Tibial artery (tissue), 4 donors: ENCODE results near the gene SPRING1.

Experiments used
- DNase-seq, 2 donors: peaks; one replicate each; pipeline ENCODE4 v3.0.0-alpha.2; 2019
- H3K27ac ChIP-seq, 2 donors: fragments of 200-600 bp; sonication (generic) in 1 of 2; 1 replicate in 1 of 2; 2 replicates in 1 of 2; pipeline ENCODE4 v1.5.1; 2018 to 2019; ENCODE audit warnings: mild to moderate bottlenecking in 1 of 2
- H3K27me3 ChIP-seq, 2 donors: fragments of 200-600 bp; sonication (generic) in 1 of 2; one replicate each; pipeline versions ENCODE4 v1.5.1 to v1.6.0; 2016 to 2019
- H3K36me3 ChIP-seq, 3 donors: fragments of 200-600 bp; sonication (generic) in 2 of 3; one replicate each; pipeline ENCODE4 v1.5.1; 2016 to 2019; ENCODE audit warnings: mild to moderate bottlenecking in 2 of 3
- H3K4me1 ChIP-seq, 4 donors: fragments of 200-600 bp; sonication (generic) in 2 of 4; 1 replicate in 3 of 4; 2 replicates in 1 of 4; pipeline ENCODE4 v1.5.1; 2016 to 2019
- H3K4me3 ChIP-seq, 2 donors: fragments of 200-600 bp; sonication (generic) in 1 of 2; 1 replicate in 1 of 2; 2 replicates in 1 of 2; pipeline ENCODE4 v1.5.1; 2018 to 2019; ENCODE audit warnings: mild to moderate bottlenecking in 2 of 2
- H3K9me3 ChIP-seq, 3 donors: fragments of 200-600 bp; sonication (generic) in 1 of 3; one replicate each; pipeline ENCODE4 v1.5.1; 2016 to 2019
- CTCF ChIP-seq, 2 experiments: fragments of 200-600 bp in 1 of 2; fragments of 450-650 bp in 1 of 2; IDR thresholded peaks; one replicate each; pipeline ENCODE4 v1.5.1; 2017 to 2019; ENCODE audit warnings: antibody characterized with exemption in 2 of 2, mild to moderate bottlenecking in 1 of 2, moderate library complexity in 1 of 2
- intact Hi-C: fragments of 100-400 bp; cut with DNase I; formaldehyde crosslinking; loops from one replicate; pipeline ENCODE4 v1.15.0; 2023; ENCODE audit warnings: low total_unique reads

Gene SPRING1

GRCh38 chr12:116691636-116692035 is 46.2 kb downstream of the SPRING1 start:
- Histone ChIP-seq H3K9me3 (no peaks in the 10 kb centered on the region), H3K27me3 (peaks cover 0 to 29% of the 10 kb centered on the region in 2 donors), H3K4me1 (peaks cover 0 to 8% (median 4%) of the 10 kb centered on the region in 4 donors), H3K27ac (no peak overlapping the region), H3K4me3 (no peak overlapping the region), H3K36me3 (no peaks in the 10 kb centered on the region)
- no peak for TF ChIP-seq CTCF (IDR thresholded peaks at IDR 0.05)
- DNase-seq = no peak
- intact Hi-C loops = loop anchor here (10.0 kb wide), 1 partner anchor 437 kb away; no protein-coding TSS in a partner anchor

GRCh38 chr12:116691205-116691604 is 46.7 kb downstream of the SPRING1 start:
- Histone ChIP-seq H3K9me3 (no peaks in the 10 kb centered on the region), H3K4me1 (peaks cover 0 to 8% (median 4%) of the 10 kb centered on the region in 4 donors), H3K27me3 (peaks cover 0 to 29% of the 10 kb centered on the region in 2 donors), H3K27ac (no peak overlapping the region), H3K36me3 (no peaks in the 10 kb centered on the region), H3K4me3 (no peak overlapping the region)
- intact Hi-C loops = loop anchor here (10.0 kb wide), 1 partner anchor 436 kb away; no protein-coding TSS in a partner anchor
- no peak for TF ChIP-seq CTCF (IDR thresholded peaks at IDR 0.05)
- DNase-seq = no peak

GRCh38 chr12:116689979-116690744 is 47.7 kb downstream of the SPRING1 start:
- no peak overlapping the region for H3K4me3 ChIP-seq
- H3K9me3 ChIP-seq = no peaks in the 10 kb centered on the region
- peaks cover 0 to 8% (median 4%) of the 10 kb centered on the region in 4 donors for H3K4me1 ChIP-seq
- intact Hi-C loops = loop anchor here (10.0 kb wide), 1 partner anchor 435 kb away; no protein-coding TSS in a partner anchor
- no peak overlapping the region for H3K27ac ChIP-seq
- no peak for DNase-seq
- no peak for TF ChIP-seq CTCF (IDR thresholded peaks at IDR 0.05)
- H3K36me3 ChIP-seq = no peaks in the 10 kb centered on the region
- H3K27me3 ChIP-seq = peaks cover 0 to 29% of the 10 kb centered on the region in 2 donors

- H3K36me3 ChIP-seq = no peaks in the 10 kb centered on the region
- no peaks in the 10 kb centered on the region for H3K9me3 ChIP-seq
- TF ChIP-seq CTCF (IDR thresholded peaks at IDR 0.05) = no peak
- peaks cover 0 to 8% (median 4%) of the 10 kb centered on the region in 4 donors for H3K4me1 ChIP-seq
- no peak overlapping the region for H3K4me3 ChIP-seq
- peaks cover 0 to 26% of the 10 kb centered on the region in 2 donors for H3K27me3 ChIP-seq
- no peak overlapping the region for H3K27ac ChIP-seq
- no peak for DNase-seq
- intact Hi-C loops = no loop called here
Observed at GRCh38 chr12:116689521-116689920, 48.3 kb downstream of the SPRING1 start.
